ENCODE results near the gene HOXC4.

DNA sequence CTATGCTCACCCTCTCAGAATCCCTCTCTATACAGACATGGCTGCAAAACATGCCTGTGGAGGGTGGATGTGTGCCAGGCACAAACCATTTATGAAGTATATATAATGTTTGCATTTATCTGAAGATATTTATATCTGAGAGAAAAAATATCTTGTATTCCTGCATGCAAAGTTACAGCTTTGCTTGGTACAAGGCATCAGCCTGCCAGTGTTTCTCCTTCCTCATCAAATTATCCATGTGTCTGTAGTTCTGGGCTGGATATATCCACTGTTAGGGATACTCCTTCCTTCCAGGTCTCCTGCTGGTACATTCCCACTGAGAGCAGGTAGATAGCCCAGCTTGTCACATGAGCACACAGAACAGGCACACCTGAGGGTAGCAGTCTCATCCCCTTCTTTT, 12.0 kb downstream of the HOXC4 start:
- no peak for TF ChIP-seq GATA2 (IDR thresholded peaks at IDR 0.05; ENCODE audit: low read depth, low read length)
- no peak for TF ChIP-seq GATA3 (IDR thresholded peaks at IDR 0.05; ENCODE audit: low read depth, low read length)
